Fibroblast of peridontal ligament (primary cell): ENCODE data around the gene ENTPD2.
"Not testable (repeated sequence)": the region's sequence is repeated elsewhere in the genome, so short reads cannot be mapped to it uniquely, and the experiment has no call there.

Experiments
- DNase-seq: peaks from one replicate; pipeline ENCODE4 v3.0.0-alpha.2; 2010; ENCODE audit errors: extremely low read depth

ENTPD2 gene

GRCh38 chr9:137045294-137046087 is 8.4 kb downstream of the ENTPD2 start:
- DNase-seq = peak; percentile 30

- DNase-seq = no peak
These were observed 9.2 kb downstream of the ENTPD2 start for GRCh38 chr9:137044502-137045177.

GRCh38 chr9:137044037-137044436 is 9.8 kb downstream of the ENTPD2 start:
- DNase-seq = no peak

DNA sequence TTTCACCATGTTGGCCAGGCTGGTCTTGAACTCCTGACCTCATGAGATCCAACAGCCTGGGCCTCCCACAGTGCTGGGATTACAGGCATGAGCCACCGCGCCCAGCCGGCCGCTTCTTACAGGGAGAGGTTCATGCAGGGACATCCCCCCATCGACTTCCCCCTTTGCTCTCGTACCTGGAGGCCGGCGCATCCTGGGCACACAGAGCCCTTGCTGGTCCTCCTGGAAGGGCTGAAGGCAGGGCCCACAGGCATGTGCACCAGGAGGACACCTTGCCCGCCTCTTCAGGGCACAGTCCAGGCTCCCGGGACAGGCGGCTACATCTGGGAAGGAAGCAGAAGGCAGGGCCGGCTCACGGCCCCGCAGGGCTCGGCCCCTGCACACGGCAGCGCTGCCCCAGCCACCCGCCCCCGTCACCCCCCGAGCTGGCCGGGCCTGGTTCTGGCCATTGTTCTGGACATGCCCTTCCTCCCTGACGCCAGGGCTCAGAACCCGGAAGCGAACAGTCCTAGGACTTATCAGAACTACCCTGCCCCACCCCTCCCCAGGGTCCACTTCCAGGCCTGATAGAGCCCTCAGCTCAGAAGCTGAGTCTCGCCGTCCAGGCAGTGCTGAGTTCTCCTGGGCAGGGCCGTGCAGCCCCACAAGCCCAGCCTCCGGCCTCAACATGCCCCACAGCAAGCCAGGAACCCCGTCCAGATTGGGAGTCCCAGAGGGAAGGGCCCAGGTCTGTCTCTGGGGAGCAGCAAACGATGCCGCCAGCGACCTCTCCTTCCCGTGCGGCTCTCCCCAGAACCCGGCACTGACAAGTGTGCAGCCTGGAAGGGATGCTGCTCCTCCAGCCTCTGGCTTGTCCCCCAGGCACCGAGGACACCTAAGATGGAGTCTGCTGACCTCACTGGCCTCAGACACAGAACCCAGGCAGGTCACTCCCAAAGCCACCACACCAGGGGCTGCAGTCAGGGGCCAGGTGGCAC is 10.8 kb downstream of the ENTPD2 start:
- no peak for DNase-seq

DNA sequence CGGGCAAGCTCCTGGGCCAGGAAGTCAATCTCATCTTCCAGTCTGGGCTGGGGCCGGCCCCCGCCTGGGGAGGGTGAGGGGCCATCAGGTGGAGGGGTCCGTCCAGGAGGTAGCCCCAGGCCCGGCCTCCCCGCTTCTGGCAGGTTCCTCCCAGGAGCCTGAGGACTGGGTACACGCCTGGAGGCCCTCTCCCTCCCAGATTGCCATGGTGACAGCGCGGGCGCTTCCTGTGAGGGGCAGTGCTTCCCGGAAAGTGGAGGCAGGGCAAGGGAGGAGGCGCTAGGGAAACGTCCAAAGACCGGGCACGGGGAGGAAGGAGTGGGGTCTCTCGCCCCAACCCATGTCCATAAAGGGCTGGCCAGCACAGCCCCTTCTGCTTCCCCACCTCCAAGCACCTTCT is 12.7 kb downstream of the ENTPD2 start:
- DNase-seq = no peak

DNA sequence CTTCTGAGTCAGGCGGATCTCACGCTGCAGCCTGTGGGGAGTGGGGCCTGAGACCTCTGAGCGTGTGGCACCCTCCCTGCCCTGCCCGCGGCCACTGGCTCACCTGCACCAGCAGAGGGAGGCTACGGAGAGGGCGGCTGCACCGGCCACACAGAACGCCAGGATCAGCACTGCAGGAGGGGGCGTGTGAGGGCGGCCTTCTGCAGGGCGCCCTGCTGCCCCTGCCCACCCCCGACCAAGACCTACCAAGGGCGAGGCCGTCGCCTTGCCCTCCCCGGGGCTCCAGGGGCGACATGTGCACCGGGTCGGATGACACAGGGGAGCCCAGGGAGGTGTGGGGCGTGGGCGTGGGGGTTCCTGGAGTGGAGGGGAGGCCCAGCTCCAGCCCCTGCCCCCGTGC is 13.3 kb downstream of the ENTPD2 start:
- no peak for DNase-seq

DNA sequence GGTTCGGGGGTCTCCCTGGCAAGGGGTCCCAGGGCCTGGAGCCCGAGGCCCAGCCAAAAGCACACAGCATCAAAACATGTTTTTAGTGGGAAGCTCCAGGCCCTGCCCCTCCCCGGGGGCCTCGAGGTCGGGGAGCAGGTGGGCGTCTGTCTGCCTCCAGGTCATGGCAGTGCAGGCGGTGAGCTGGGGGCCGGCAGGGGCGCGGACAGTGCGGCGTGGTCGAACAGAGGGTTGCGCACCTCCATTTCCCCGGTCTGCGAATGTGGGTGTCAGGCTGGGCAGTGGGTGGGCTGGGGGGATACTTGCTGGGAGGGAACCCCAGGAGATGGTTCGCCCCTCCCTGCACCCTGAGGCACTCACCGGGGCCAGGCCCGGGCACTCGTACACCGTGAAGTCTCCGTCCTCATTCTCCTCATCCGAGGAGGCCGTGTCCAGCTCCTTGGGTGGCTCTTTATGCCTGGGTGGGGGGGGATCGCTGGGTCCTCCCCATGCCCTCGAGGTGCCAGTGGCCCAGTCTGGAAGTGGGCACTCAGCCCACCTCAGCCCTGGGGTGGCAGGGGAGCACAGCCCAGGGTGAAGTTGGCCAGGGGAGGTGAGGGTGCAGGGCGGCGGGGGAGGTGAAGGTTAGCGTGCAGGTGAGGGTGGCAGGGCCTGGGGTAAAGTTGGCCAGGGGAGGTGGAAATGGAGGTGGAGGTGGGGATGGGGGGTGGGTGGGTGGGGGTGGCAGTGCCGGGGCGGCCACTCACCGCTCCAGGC is 14.1 kb downstream of the ENTPD2 start:
- no peak for DNase-seq

DNA sequence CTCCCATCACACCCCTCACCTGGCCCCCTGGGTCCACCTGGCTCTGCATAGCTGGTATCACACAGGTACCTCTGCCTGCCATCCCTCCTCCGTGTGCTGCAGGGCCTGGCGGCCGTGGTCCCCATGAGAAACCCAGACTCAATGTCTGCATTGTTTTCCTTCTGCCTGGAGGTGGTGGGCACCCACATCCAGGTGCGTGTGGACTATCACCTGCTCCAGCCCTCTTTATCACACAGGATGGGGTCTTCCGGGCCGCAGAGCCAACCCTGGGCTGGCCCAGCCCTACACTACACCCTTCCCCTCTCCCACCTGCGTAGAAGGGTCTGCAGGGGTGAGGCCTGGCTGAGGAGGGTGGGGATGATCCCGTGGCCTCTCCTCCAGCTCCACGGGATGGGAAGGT is 14.9 kb downstream of the ENTPD2 start:
- DNase-seq = no peak

GRCh38 chr9:137037483-137037882 is 16.4 kb downstream of the ENTPD2 start:
- no peak for DNase-seq

DNA sequence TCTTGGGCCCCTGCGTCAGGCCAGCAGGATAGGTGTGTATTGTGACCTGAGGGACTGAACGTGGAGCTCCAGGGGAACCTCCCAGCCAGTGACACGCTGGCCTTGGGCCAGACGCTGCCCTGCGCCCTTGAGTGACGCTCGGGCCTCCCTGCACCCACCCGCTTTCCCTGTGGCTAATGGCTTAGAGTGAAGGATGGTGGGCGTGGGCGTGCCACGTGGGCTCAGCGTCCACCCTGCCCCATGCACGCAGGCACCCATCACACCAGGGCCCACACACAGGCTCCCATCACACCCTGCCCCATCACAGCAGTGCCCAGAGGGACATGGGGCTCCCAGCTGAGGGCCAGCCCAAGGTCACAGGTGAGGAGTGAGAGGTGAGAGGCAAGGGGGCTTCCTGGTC is 16.8 kb downstream of the ENTPD2 start:
- DNase-seq = no peak

- DNase-seq = no peak
These were observed 17.9 kb downstream of the ENTPD2 start for GRCh38 chr9:137035937-137036336.

DNA sequence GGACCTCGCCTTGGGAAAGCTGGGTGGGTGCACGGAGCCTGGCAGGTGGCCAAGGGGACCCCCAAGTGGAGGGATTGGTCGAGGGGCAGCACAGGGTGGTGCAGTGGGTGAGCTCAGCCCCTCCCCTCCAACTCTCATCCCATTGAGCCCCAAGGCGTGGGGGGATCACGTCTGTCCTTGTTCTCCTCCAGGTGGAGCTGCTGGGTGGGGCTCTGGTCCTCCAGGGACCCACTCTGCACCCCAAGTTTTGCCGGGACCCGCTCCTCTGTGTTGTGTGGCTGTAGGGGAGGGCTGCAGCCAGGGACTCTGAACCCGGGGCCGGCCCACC is 18.4 kb downstream of the ENTPD2 start:
- DNase-seq = no peak

- DNase-seq = peak; percentile 76
These were observed 19.0 kb downstream of the ENTPD2 start for GRCh38 chr9:137034709-137035506.

DNA sequence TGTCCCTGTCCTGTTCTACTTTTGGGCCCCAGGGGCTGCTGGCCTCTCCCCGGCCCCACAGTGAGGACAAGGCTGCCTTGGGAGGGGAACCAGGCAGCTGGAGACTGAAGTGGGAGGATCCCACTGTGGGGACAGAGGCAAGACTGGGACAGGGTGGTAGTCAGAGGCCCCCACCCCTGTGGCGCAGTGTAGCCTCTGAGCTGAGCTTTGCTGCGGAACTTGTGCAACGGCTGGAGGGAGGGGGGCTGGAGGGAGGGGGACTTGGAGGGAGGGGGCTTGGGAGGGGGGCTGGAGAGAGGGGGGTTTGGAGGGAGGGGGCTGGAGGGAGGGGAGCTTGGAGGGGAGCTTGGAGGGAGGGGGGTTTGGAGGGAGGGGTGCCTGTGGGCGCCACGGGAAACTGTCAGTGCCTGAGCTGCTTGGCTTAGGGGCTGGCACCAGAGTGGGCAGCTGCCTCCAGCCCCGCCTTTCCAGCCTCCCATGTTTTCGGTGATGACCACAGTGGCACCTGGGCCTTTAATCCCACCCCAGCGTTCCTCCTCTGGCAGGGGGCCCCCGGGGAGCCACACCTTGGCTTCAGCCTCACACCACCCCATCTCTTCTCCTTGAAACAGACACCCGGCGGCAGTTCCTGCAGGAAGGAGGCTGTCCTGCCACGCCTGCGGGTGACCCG is 19.7 kb downstream of the ENTPD2 start:
- DNase-seq = no peak

DNA sequence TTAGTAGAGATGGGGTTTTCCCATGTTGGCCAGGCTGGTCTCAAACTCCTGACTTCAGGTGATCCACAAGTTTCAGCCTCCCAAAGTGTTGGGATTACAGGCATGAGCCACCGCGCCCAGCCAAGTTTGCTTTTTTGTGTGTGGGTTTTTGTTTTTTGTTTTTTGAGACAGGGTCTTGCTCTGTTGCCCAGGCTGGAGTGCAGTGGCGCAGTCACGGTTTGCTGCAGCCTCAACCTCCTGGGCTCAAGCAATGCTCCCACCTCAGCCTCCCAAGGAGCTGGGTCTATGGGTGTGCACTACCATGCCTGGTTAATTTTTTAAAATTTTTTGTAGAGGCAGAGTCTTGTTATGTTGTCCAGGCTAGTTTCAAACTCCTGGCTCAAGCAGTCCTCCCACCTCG is 20.4 kb downstream of the ENTPD2 start:
- DNase-seq = not testable (repeated sequence)

- no peak for DNase-seq
These were observed 21.0 kb downstream of the ENTPD2 start for GRCh38 chr9:137032858-137033257.

DNA sequence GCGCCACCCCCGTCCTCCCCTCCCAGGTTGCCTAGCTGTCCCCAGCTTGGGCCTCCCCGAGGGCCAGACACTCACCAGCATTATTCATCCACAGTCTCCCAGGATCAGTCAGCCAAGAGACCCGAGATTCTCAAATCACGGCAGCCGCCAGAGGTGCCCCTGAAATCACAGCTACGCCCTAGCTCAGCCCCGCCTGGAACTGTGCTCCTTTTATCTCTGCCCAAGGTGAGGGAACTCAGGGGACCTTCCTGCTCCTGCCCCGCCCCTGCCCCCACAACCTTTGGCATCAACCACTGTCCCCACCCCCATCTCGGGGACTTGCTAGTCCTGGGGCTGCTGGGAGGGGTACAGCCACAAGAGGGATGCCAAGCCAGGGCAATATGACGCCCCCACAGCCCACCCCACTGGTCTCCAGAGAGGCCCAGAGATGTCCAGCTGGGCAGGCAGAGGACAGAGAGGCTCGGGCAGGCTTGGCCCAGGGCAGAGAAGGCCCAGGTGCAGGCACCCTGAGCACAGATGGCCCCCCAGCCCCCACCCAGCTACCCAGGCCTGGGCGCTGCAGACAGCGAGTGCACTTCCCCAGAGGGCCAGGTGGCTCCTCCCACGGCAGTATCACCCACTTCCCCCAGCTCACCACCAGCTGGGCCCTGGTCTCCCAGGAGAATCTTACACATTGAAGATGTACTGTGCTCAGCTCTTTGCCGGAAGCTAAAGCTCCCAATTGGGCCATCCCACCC is 21.8 kb downstream of the ENTPD2 start, which contains the start of gene FUT7:
Gene FUT7, minus strand, starts transcription at position 185 of the 737 bp plus-strand sequence. Its CDS starts 97 bp downstream, at position 88.
- DNase-seq = no peak

DNA sequence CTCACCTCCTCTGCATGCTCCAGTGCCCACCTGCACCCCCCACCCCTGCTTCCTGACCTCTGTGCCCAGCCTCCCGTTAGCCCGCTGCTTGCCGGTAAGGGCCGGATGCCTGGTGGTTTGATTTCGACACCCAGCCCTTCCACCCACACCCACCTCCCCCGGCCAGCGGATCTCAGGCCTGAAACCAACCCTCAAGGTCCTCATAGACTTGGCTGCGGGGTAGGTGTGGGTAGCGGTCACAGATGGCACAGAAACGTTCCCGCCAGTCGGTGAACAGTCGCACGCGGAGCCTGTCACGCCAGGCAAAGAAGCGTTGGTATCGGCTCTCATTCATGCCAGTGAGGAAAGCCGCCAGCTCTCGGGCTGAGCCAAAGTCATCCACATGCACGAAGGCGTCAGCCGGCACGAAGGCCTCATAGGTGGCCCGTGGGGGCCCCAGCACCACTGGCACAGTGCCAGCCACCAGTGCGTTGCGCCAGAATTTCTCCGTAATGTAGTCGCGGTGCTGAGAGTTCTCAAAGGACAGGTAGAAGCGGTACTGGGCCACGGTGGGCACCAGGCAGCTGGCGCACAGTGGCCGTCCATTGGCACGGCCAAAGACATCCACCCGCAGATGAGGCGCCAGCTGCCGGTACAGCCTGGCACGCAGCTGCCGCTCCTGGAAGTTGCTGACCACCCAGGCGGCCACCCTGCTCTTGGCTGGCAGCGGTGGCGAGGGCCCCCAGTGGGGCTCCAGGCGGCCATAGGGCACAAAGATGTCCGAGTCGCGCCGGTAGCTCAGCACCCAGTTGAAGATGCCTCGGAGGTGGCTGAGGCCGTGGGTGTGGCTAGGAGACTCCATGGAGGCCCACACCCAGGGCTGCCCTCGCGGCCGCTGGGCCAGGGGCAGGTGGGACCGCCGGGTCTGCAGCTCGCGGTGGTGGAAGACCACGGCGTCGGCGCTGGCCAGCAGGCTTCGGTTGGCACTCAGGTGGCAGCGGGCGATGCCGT is 23.0 kb downstream of the ENTPD2 start:
- DNase-seq = no peak
